ENCODE data around the gene SULT1E1. TPM values are rescaled to one million over a fixed set of nuclear protein-coding genes. Genes with fewer than 3 reads are reported as not detected.

Gene SULT1E1
- total and polyA plus RNA-seq, 10 of the 15 experiments (the other 5 are each of a cell fraction or from before 2014, with no cell fraction given) = not detected

DNA sequence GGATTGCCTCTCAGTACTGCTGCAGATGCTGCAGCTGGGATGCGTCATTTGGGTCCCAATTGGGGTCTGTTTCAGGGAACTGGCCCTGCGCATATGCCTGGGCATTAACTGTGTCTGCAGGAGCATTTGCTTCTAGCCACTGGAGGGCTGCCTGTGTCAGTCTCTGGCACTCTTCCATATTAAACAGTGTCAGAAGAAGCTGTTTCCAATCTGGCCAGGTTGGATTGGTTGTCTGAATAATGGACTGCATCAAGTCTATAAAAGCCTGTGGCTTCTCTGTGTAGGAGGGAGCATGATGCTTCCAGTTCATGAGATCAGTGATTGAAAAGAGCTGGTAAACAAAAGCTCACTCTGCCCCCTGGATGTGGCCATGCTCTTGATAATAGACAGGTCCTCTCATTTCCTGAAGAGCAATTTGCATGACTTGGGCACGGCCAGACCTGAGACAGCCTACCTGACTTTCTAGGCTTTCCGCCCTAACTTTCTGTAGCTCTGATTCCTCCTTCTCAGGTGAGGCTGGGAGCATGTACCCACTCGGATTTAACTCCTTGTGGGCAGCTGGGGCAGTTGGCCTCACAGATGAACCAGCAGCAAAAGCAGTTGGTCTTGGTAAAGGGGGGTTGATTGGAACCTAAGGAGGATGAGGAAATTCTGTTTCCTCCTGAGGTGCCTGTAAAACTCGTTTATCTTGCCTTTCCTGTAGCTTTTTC is 29.2 kb downstream of the SULT1E1 start:
- Histone ChIP-seq H3K9ac (ENCODE audit: control insufficient read depth, insufficient read depth, low read length) (no peak overlapping the region), H3K4me3 (no peak overlapping the region), H3K27me3 (replicated peaks in 1 of 2; ENCODE audit: control insufficient read depth in 2 of 2, insufficient read depth in 2 of 2, low read length in 1 of 2) (no peaks in the 10 kb centered on the region), H4K20me1 (ENCODE audit: control insufficient read depth, insufficient read depth) (no peaks in the 10 kb centered on the region), H3K79me2 (ENCODE audit: control insufficient read depth, insufficient read depth, low read length) (no peaks in the 10 kb centered on the region), H3K4me2 (ENCODE audit: control insufficient read depth, insufficient read depth) (peak overlapping the region; percentile 39), H2AFZ (ENCODE audit: control insufficient read depth, low read depth, low read length) (peak overlapping the region; percentile 57), H3K27ac (ENCODE audit: control insufficient read depth, insufficient read depth) (no peak overlapping the region), H3K9me3 (replicated peaks; ENCODE audit: control insufficient read depth, insufficient read depth, low read length) (no peaks in the 10 kb centered on the region; the same call in 2 of the 3 replicates), H3K36me3 (ENCODE audit: control insufficient read depth in 2 of 2, insufficient read depth in 2 of 2, low read length in 1 of 2) (no peaks in the 10 kb centered on the region), H3K4me1 (ENCODE audit: control insufficient read depth, insufficient read depth, low read length) (peaks cover 19% of the 10 kb centered on the region)
- RAD21 ChIA-PET (ENCODE audit: unreplicated experiment) = interaction anchor here (0.8 kb wide), 1 partner anchor 13 kb away, joined by 3 read pairs; no protein-coding TSS in a partner anchor
- BruUV-seq (replicated peaks) = no TSS peak
- intact Hi-C loops (cut with micrococcal nuclease; ENCODE audit: unreplicated experiment) (no loop called here), in situ Hi-C loops (cut with MboI) (loop anchor here (25.0 kb wide), 1 partner anchor 1193 kb away; no protein-coding TSS in a partner anchor)
- DNase-seq (ENCODE audit: low read depth, low spot score) (no peak), FAIRE-seq (no peak), ATAC-seq (peak; percentile 25)
- SMC1A ChIA-PET (ENCODE audit: uncharacterized antibody, unreplicated experiment) = interaction anchor here (1.0 to 4.6 kb wide), 8 partner anchors 8 to 141 kb away, joined by 3 to 21 read pairs (median 3); no protein-coding TSS in a partner anchor
- CTCF ChIA-PET = interaction anchor here (1.3 to 1.5 kb wide), 3 partner anchors 38 to 140 kb away, joined by 4 to 5 read pairs (median 4); no protein-coding TSS in a partner anchor
- POLR2A ChIA-PET = no interaction called here
- WGBS (ENCODE audit: insufficient coverage, insufficient replicate concordance, low lambda C conversion rate, missing lambda C conversion rate) = 17% methylated on average over 6 of the region's 6 CpGs
- TF ChIP-seq MEF2B (IDR thresholded peaks at IDR 0.05; ENCODE audit: partially characterized antibody, poor library complexity, severe bottlenecking) (no peak), GABPA (IDR thresholded peaks at IDR 0.05; ENCODE audit: low read depth) (no peak), FOXK2 (IDR thresholded peaks at IDR 0.05) (no peak), BACH1 (IDR thresholded peaks at IDR 0.05; ENCODE audit: borderline replicate concordance) (no peak), SREBF2 (IDR thresholded peaks at IDR 0.05; ENCODE audit: low read length) (no peak), EED (IDR thresholded peaks at IDR 0.05; ENCODE audit: low read depth) (no peak), JUNB (IDR thresholded peaks at IDR 0.05) (no peak), TCF3 (IDR thresholded peaks at IDR 0.05; ENCODE audit: borderline replicate concordance, insufficient read depth, low read depth, low read length) (no peak), EGR1 (IDR thresholded peaks at IDR 0.05; ENCODE audit: borderline replicate concordance in 1 of 2, low read depth in 2 of 2, low read length in 2 of 2) (no peak)
- TF ChIP-seq, protein P1, sequence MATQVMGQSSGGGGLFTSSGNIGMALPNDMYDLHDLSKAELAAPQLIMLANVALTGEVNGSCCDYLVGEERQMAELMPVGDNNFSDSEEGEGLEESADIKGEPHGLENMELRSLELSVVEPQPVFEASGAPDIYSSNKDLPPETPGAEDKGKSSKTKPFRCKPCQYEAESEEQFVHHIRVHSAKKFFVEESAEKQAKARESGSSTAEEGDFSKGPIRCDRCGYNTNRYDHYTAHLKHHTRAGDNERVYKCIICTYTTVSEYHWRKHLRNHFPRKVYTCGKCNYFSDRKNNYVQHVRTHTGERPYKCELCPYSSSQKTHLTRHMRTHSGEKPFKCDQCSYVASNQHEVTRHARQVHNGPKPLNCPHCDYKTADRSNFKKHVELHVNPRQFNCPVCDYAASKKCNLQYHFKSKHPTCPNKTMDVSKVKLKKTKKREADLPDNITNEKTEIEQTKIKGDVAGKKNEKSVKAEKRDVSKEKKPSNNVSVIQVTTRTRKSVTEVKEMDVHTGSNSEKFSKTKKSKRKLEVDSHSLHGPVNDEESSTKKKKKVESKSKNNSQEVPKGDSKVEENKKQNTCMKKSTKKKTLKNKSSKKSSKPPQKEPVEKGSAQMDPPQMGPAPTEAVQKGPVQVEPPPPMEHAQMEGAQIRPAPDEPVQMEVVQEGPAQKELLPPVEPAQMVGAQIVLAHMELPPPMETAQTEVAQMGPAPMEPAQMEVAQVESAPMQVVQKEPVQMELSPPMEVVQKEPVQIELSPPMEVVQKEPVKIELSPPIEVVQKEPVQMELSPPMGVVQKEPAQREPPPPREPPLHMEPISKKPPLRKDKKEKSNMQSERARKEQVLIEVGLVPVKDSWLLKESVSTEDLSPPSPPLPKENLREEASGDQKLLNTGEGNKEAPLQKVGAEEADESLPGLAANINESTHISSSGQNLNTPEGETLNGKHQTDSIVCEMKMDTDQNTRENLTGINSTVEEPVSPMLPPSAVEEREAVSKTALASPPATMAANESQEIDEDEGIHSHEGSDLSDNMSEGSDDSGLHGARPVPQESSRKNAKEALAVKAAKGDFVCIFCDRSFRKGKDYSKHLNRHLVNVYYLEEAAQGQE (IDR thresholded peaks at IDR 0.05; ENCODE audit: low read depth, low read length) = no peak
- TF ChIP-seq, protein P2, sequence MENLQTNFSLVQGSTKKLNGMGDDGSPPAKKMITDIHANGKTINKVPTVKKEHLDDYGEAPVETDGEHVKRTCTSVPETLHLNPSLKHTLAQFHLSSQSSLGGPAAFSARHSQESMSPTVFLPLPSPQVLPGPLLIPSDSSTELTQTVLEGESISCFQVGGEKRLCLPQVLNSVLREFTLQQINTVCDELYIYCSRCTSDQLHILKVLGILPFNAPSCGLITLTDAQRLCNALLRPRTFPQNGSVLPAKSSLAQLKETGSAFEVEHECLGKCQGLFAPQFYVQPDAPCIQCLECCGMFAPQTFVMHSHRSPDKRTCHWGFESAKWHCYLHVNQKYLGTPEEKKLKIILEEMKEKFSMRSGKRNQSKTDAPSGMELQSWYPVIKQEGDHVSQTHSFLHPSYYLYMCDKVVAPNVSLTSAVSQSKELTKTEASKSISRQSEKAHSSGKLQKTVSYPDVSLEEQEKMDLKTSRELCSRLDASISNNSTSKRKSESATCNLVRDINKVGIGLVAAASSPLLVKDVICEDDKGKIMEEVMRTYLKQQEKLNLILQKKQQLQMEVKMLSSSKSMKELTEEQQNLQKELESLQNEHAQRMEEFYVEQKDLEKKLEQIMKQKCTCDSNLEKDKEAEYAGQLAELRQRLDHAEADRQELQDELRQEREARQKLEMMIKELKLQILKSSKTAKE (IDR thresholded peaks at IDR 0.05; ENCODE audit: low read depth, poor library complexity, severe bottlenecking) = no peak
- TF ChIP-seq, protein P3, sequence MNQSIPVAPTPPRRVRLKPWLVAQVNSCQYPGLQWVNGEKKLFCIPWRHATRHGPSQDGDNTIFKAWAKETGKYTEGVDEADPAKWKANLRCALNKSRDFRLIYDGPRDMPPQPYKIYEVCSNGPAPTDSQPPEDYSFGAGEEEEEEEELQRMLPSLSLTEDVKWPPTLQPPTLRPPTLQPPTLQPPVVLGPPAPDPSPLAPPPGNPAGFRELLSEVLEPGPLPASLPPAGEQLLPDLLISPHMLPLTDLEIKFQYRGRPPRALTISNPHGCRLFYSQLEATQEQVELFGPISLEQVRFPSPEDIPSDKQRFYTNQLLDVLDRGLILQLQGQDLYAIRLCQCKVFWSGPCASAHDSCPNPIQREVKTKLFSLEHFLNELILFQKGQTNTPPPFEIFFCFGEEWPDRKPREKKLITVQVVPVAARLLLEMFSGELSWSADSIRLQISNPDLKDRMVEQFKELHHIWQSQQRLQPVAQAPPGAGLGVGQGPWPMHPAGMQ (IDR thresholded peaks at IDR 0.05; ENCODE audit: borderline replicate concordance) = no peak

Data from GM12878 (cell line).